ENCODE data around the gene BTBD7. TPM values are rescaled to one million over a fixed set of nuclear protein-coding genes. Genes with fewer than 3 reads are reported as not detected.

Gene BTBD7
- total and polyA plus RNA-seq, 9 of the 15 experiments (the other 6 are each of a cell fraction or from before 2014, with no cell fraction given), result 2.5 to 12.9 (median 6.2) TPM

DNA sequence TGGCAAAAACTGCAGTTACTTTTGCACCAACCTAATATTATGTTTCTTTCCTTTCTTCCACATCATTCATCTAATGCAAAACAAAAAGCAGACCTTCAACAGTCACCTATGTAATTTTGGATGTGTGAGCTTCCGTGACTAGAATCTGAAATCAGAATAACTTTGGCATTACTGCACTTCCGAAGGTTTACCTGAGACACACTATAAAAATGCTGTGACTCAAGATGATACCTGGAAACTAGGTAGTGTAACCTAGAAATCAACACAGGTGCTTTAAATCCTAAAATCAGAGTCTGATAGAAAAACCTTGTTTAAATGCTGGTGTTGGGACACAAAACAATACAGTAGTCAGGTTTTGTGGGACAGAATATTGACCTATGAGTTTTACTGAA lies 2.2 kb downstream of the BTBD7 start:
- Histone ChIP-seq H3K9ac (ENCODE audit: insufficient read depth in 1 of 2, low read depth in 2 of 2, low read length in 2 of 2) (peak overlapping the region in 1 of 2 experiments; percentile 50; a peak in 1 of 4 replicates), H3K9me3 (replicated peaks; ENCODE audit: control insufficient read depth, insufficient read depth, low read depth, low read length) (no peaks in the 10 kb centered on the region), H3K79me2 (ENCODE audit: control insufficient read depth, insufficient read depth, low read length) (peaks cover 81% of the 10 kb centered on the region), H3K4me1 (replicated peaks in 1 of 2; ENCODE audit: control insufficient read depth in 2 of 2, insufficient read depth in 2 of 2, low read length in 2 of 2) (peaks cover 0 to 8% of the 10 kb centered on the region in 2 experiments; a peak in 3 of 5 replicates), H3K9me1 (ENCODE audit: control insufficient read depth, insufficient read depth, low read length) (no peaks in the 10 kb centered on the region), H3K4me2 (ENCODE audit: insufficient read depth, low read length) (peak overlapping the region; percentile 95; the same call in 1 of the 2 replicates), H3K27ac (ENCODE audit: extremely low read depth, low read depth, low read length) (no peak overlapping the region), H2AFZ (ENCODE audit: low read depth, low read length) (no peak overlapping the region), H3K27me3 (ENCODE audit: control insufficient read depth in 2 of 2, insufficient read depth in 2 of 2, low read length in 2 of 2) (no peaks in the 10 kb centered on the region), H4K20me1 (replicated peaks; ENCODE audit: control insufficient read depth, insufficient read depth, low read length) (peaks cover 5% of the 10 kb centered on the region; the same call in 1 of the 2 replicates), H3K36me3 (ENCODE audit: control insufficient read depth, insufficient read depth, low read length) (no peaks in the 10 kb centered on the region), H3K4me3 (peak overlapping the region; percentile 86; the same call in 1 of the 2 replicates)
- TSS peak; percentile 29 for BruUV-seq (replicated peaks)
- intact Hi-C loops (cut with micrococcal nuclease) (loop anchor here (5.0 kb wide), 2 partner anchors 48 to 63 kb away; no protein-coding TSS in a partner anchor), in situ Hi-C loops (cut with MboI) (no loop called here)
- TF ChIP-seq ETS2 (tag; IDR thresholded peaks at IDR 0.05; ENCODE audit: borderline replicate concordance, poor library complexity, severe bottlenecking) (no peak), ZNF551 (CRISPR knock-in tag; IDR thresholded peaks at IDR 0.05) (no peak), NCOA2 (IDR thresholded peaks at IDR 0.05; ENCODE audit: partially characterized antibody in 2 of 2) (no peak), TAF15 (IDR thresholded peaks at IDR 0.05; ENCODE audit: low read depth, low read length) (no peak), ZNF280B (CRISPR knock-in tag; IDR thresholded peaks at IDR 0.05) (no peak), DMBX1 (CRISPR knock-in tag; IDR thresholded peaks at IDR 0.05; ENCODE audit: borderline replicate concordance) (no peak), KDM5B (IDR thresholded peaks at IDR 0.05; ENCODE audit: insufficient replicate concordance, low read depth, low read length) (no peak), ZNF146 (CRISPR knock-in tag; IDR thresholded peaks at IDR 0.05; ENCODE audit: unreplicated experiment) (no peak), RNF2 (IDR thresholded peaks at IDR 0.05) (no peak), PTRF (tag; IDR thresholded peaks at IDR 0.05) (no peak), SMARCB1 (IDR thresholded peaks at IDR 0.05; ENCODE audit: insufficient read length, low read depth) (no peak), PPARD (CRISPR knock-in tag; IDR thresholded peaks at IDR 0.05) (no peak), HMG20A (CRISPR knock-in tag; conservative IDR thresholded peaks at IDR 0.05) (no peak), SAP30 (IDR thresholded peaks at IDR 0.05; ENCODE audit: borderline replicate concordance, insufficient read depth, low read depth, low read length, poor library complexity, severe bottlenecking) (no peak), MEIS2 (IDR thresholded peaks at IDR 0.05; ENCODE audit: partially characterized antibody) (no peak), ASH1L (IDR thresholded peaks at IDR 0.05; ENCODE audit: borderline replicate concordance, low read depth, partially characterized antibody) (no peak), ZNF217 (CRISPR knock-in tag; IDR thresholded peaks at IDR 0.05) (no peak)
- TF ChIP-seq, protein P1, sequence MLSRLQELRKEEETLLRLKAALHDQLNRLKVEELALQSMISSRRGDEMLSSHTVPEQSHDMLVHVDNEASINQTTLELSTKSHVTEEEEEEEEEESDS (CRISPR knock-in tag; IDR thresholded peaks at IDR 0.05), result no peak
- TF ChIP-seq, protein P2, sequence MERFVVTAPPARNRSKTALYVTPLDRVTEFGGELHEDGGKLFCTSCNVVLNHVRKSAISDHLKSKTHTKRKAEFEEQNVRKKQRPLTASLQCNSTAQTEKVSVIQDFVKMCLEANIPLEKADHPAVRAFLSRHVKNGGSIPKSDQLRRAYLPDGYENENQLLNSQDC (CRISPR knock-in tag; IDR thresholded peaks at IDR 0.05), result no peak
- TF ChIP-seq, protein P3, sequence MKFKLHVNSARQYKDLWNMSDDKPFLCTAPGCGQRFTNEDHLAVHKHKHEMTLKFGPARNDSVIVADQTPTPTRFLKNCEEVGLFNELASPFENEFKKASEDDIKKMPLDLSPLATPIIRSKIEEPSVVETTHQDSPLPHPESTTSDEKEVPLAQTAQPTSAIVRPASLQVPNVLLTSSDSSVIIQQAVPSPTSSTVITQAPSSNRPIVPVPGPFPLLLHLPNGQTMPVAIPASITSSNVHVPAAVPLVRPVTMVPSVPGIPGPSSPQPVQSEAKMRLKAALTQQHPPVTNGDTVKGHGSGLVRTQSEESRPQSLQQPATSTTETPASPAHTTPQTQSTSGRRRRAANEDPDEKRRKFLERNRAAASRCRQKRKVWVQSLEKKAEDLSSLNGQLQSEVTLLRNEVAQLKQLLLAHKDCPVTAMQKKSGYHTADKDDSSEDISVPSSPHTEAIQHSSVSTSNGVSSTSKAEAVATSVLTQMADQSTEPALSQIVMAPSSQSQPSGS (CRISPR knock-in tag; IDR thresholded peaks at IDR 0.05), result no peak
- 71% methylated on average over 1 of the region's 2 CpGs for WGBS (ENCODE audit: insufficient coverage, low coverage, missing lambda C conversion rate)
- ATAC-seq, result no peak
- ChIA-PET CTCF (ENCODE audit: low intra/inter-chr PET ratio) (no interaction called here), POLR2A (interaction anchor here (1.0 to 2.5 kb wide), 3 partner anchors 10 to 47 kb away, joined by 3 to 12 read pairs (median 11); no protein-coding TSS in a partner anchor)
- no peak for DNase-seq (ENCODE audit: extremely low read depth in 1 of 4, low spot score in 3 of 4)
- FAIRE-seq, result no peak

All from K562 (cell line).